ENCODE results near the gene TNRC6A. TPM values are rescaled to one million over a fixed set of nuclear protein-coding genes. Genes with fewer than 3 reads are reported as not detected.

The TNRC6A gene
- total RNA-seq, 2 experiments from 2014 or later = 38.1 to 60.3 TPM

DNA sequence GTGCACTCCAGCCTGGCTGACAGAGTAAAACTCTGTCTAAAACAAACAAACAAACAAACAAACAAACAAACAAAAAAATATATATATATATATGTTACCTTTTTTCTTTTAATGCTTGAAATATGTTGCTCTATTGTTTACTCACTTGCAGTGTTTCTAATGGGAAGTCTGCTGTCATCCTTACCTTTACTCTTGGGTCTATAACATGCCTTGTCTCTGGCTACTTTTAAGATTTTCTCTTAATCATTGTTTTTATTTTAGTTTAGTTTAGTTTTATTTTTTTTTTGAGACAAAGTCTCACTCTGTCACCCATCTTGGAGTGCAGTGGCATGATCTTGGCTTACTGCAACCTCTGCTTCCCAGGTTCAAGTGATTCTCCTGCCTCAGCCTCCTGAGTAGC, 16.1 kb upstream of the TNRC6A start:
- H3K36me3 ChIP-seq (ENCODE audit: insufficient read depth, low read length) = no peaks in the 10 kb centered on the region
- no peak overlapping the region for H3K4me3 ChIP-seq (ENCODE audit: low read depth, low read length, poor library complexity, severe bottlenecking)
- DNase-seq (ENCODE audit: low spot score) = no peak
- H2AFZ ChIP-seq (ENCODE audit: low read length) = no peak overlapping the region
- POLR2A ChIA-PET = interaction anchor here (0.7 kb wide), 1 partner anchor 10 kb away, joined by 6 read pairs; no protein-coding TSS in a partner anchor
- no peaks in the 10 kb centered on the region; the same call in 1 of the 2 replicates for H3K9me2 ChIP-seq (ENCODE audit: insufficient read depth, low read length)
- BruUV-seq (replicated peaks) = no TSS peak
- intact Hi-C loops (cut with micrococcal nuclease; ENCODE audit: unreplicated experiment) = no loop called here
- H3K79me2 ChIP-seq (ENCODE audit: insufficient read depth, low read depth, low read length) = no peaks in the 10 kb centered on the region
- H3K4me2 ChIP-seq (ENCODE audit: low read length) = no peak overlapping the region
- no peaks in the 10 kb centered on the region for H3K4me1 ChIP-seq (ENCODE audit: insufficient read depth, low read length, poor library complexity, severe bottlenecking)
- no peak overlapping the region for H3K27ac ChIP-seq (ENCODE audit: low read depth, low read length, poor library complexity, severe bottlenecking)
- CTCF ChIA-PET (ENCODE audit: unreplicated experiment) = no interaction called here
- no peaks in the 10 kb centered on the region for H3K9me3 ChIP-seq (ENCODE audit: low read length)
- no peaks in the 10 kb centered on the region for H4K20me1 ChIP-seq (ENCODE audit: insufficient read depth, low read length)
- TF ChIP-seq CTCF (conservative IDR thresholded peaks at IDR 0.05; ENCODE audit: low read length) (no peak), EZH2phosphoT487 (IDR thresholded peaks at IDR 0.05; ENCODE audit: borderline replicate concordance, low read depth, low read length) (no peak)

GRCh38 chr16:24717411-24717810, 12.0 kb upstream of the TNRC6A start:
- no peak for TF ChIP-seq CTCF (conservative IDR thresholded peaks at IDR 0.05; ENCODE audit: low read length)
- TF ChIP-seq EZH2phosphoT487 (IDR thresholded peaks at IDR 0.05; ENCODE audit: borderline replicate concordance, low read depth, low read length) = no peak
- no peaks in the 10 kb centered on the region for H4K20me1 ChIP-seq (ENCODE audit: insufficient read depth, low read length)
- no peak overlapping the region for H2AFZ ChIP-seq (ENCODE audit: low read length)
- H3K9me2 ChIP-seq (ENCODE audit: insufficient read depth, low read length) = no peaks in the 10 kb centered on the region; the same call in 1 of the 2 replicates
- H3K9me3 ChIP-seq (ENCODE audit: low read length) = no peaks in the 10 kb centered on the region
- no peak overlapping the region for H3K4me2 ChIP-seq (ENCODE audit: low read length)
- DNase-seq (ENCODE audit: low spot score) = no peak
- CTCF ChIA-PET (ENCODE audit: unreplicated experiment) = no interaction called here
- H3K4me3 ChIP-seq (ENCODE audit: low read depth, low read length, poor library complexity, severe bottlenecking) = no peak overlapping the region
- no TSS peak for BruUV-seq (replicated peaks)
- no peaks in the 10 kb centered on the region for H3K4me1 ChIP-seq (ENCODE audit: insufficient read depth, low read length, poor library complexity, severe bottlenecking)
- no peaks in the 10 kb centered on the region for H3K36me3 ChIP-seq (ENCODE audit: insufficient read depth, low read length)
- H3K79me2 ChIP-seq (ENCODE audit: insufficient read depth, low read depth, low read length) = no peaks in the 10 kb centered on the region
- intact Hi-C loops (cut with micrococcal nuclease; ENCODE audit: unreplicated experiment) = no loop called here
- no peak overlapping the region for H3K27ac ChIP-seq (ENCODE audit: low read depth, low read length, poor library complexity, severe bottlenecking)
- POLR2A ChIA-PET = interaction anchor here (0.7 kb wide), 1 partner anchor 648 kb away, joined by 6 read pairs; no protein-coding TSS in a partner anchor

DNA sequence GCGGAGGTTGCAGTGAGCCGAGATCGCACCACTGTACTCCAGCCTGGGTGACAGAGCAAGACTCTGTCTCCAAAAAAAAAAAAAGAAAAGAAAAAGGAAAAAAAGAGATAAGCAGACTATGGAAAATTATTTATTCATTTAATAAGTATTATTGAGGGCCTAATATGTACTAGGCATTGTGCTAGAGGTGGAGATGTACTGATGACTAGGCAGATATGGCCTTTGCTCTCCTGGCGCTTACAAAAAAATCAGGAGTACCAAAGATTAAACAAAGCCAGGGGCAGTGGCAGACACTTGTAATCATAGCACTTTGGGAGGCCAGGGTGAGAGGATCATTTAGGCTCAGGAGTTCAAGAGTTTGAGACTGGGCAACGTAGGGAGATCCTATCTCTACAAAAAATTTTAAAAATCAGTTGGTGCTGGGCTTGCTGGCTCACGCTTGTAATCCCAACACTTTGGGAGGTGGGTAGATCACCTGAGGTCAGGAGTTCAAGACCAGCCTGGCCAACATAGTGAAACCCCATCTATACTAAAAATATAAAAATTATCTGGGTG, 10.4 kb upstream of the TNRC6A start:
- no peaks in the 10 kb centered on the region for H3K79me2 ChIP-seq (ENCODE audit: insufficient read depth, low read depth, low read length)
- H3K9me2 ChIP-seq (ENCODE audit: insufficient read depth, low read length) = no peaks in the 10 kb centered on the region
- CTCF ChIA-PET (ENCODE audit: unreplicated experiment) = no interaction called here
- no peak overlapping the region for H2AFZ ChIP-seq (ENCODE audit: low read length)
- no peaks in the 10 kb centered on the region for H3K9me3 ChIP-seq (ENCODE audit: low read length)
- no peaks in the 10 kb centered on the region for H3K4me1 ChIP-seq (ENCODE audit: insufficient read depth, low read length, poor library complexity, severe bottlenecking)
- intact Hi-C loops (cut with micrococcal nuclease; ENCODE audit: unreplicated experiment) = no loop called here
- no peaks in the 10 kb centered on the region for H3K36me3 ChIP-seq (ENCODE audit: insufficient read depth, low read length)
- TF ChIP-seq EZH2phosphoT487 (IDR thresholded peaks at IDR 0.05; ENCODE audit: borderline replicate concordance, low read depth, low read length) (no peak), CTCF (conservative IDR thresholded peaks at IDR 0.05; ENCODE audit: low read length) (no peak)
- no peaks in the 10 kb centered on the region for H4K20me1 ChIP-seq (ENCODE audit: insufficient read depth, low read length)
- no TSS peak for BruUV-seq (replicated peaks)
- H3K27ac ChIP-seq (ENCODE audit: low read depth, low read length, poor library complexity, severe bottlenecking) = no peak overlapping the region
- no peak overlapping the region for H3K4me2 ChIP-seq (ENCODE audit: low read length)
- DNase-seq (ENCODE audit: low spot score) = no peak
- POLR2A ChIA-PET = no interaction called here
- no peak overlapping the region for H3K4me3 ChIP-seq (ENCODE audit: low read depth, low read length, poor library complexity, severe bottlenecking)

Data from OCI-LY7 (cell line).